IMR-90 (cell line): ENCODE data around the gene KLHL25.

Experiments
- BHLHE40 ChIP-seq: fragments of 150-350 bp; IDR thresholded peaks from 2 replicates; pipeline ENCODE4 v1.6.1; 2016; ENCODE audit warnings: mild to moderate bottlenecking, low read depth, low read length
- FOS ChIP-seq: fragments of 150-350 bp; IDR thresholded peaks from 2 replicates; pipeline ENCODE4 v1.6.1; 2016; ENCODE audit warnings: low read depth, low read length
- MAFK ChIP-seq: IDR thresholded peaks from 2 replicates; pipeline ENCODE4 v1.6.1; 2012; ENCODE audit warnings: low read depth, low read length, improper control_type of control experiment
- MXI1 ChIP-seq: IDR thresholded peaks from 2 replicates; pipeline ENCODE4 v1.6.1; 2012; ENCODE audit warnings: low read depth, mild to moderate bottlenecking, low read length, moderate library complexity, borderline replicate concordance
- POLR2A ChIP-seq: IDR thresholded peaks from 2 replicates; pipeline ENCODE4 v1.6.1; 2012; ENCODE audit warnings: mild to moderate bottlenecking, low read depth, low read length
- RAD21 ChIP-seq: IDR thresholded peaks from 2 replicates; pipeline ENCODE4 v1.6.1; 2012; ENCODE audit warnings: low read length, improper control_type of control experiment
- RCOR1 ChIP-seq: IDR thresholded peaks from 2 replicates; pipeline ENCODE4 v1.6.1; 2012; ENCODE audit warnings: mild to moderate bottlenecking, low read length, improper control_type of control experiment; ENCODE audit not compliant: insufficient replicate concordance
- RFX5 ChIP-seq: IDR thresholded peaks from 2 replicates; pipeline ENCODE4 v1.8.0; 2012; ENCODE audit warnings: low read depth, mild to moderate bottlenecking, low read length, moderate library complexity
- TF ChIP-seq, protein P1 (sequence below): conservative IDR thresholded peaks from 2 replicates; pipeline ENCODE4 v1.5.1; 2012; ENCODE audit warnings: mild to moderate bottlenecking, low read depth, low read length, improper control_type of control experiment

GRCh38 chr15:85746641-85747040 lies 48.1 kb downstream of the KLHL25 start:
- TF ChIP-seq, protein P1, sequence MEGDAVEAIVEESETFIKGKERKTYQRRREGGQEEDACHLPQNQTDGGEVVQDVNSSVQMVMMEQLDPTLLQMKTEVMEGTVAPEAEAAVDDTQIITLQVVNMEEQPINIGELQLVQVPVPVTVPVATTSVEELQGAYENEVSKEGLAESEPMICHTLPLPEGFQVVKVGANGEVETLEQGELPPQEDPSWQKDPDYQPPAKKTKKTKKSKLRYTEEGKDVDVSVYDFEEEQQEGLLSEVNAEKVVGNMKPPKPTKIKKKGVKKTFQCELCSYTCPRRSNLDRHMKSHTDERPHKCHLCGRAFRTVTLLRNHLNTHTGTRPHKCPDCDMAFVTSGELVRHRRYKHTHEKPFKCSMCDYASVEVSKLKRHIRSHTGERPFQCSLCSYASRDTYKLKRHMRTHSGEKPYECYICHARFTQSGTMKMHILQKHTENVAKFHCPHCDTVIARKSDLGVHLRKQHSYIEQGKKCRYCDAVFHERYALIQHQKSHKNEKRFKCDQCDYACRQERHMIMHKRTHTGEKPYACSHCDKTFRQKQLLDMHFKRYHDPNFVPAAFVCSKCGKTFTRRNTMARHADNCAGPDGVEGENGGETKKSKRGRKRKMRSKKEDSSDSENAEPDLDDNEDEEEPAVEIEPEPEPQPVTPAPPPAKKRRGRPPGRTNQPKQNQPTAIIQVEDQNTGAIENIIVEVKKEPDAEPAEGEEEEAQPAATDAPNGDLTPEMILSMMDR = no peak
- no peak for TF ChIP-seq RAD21
- TF ChIP-seq POLR2A = no peak
- TF ChIP-seq FOS = no peak
- no peak for TF ChIP-seq RCOR1
- TF ChIP-seq MXI1 = no peak
- TF ChIP-seq MAFK = no peak
- no peak for TF ChIP-seq RFX5
- TF ChIP-seq BHLHE40 = no peak
